Liver (tissue), 9 donors: ENCODE measurements around the gene LSMEM2. TPM values are rescaled to one million over a fixed set of nuclear protein-coding genes. Genes with fewer than 3 reads are reported as not detected.

Experiments
- DNase-seq: peaks from one replicate; pipeline ENCODE4 v3.0.0-alpha.2; 2017; ENCODE audit warnings: low spot score
- H3K27ac ChIP-seq, 2 donors: one replicate each; pipeline ENCODE4 v1.7.0; 2013; ENCODE audit warnings: inconsistent platforms in 2 of 2, low read length in 2 of 2, control low read depth in 1 of 2, low read depth in 1 of 2, mild to moderate bottlenecking in 1 of 2
- H3K27me3 ChIP-seq, 4 donors: one replicate each; pipeline versions ENCODE4 v1.6.1 to v1.7.0; 2013; ENCODE audit warnings: low read length in 3 of 4, inconsistent platforms in 1 of 4, mild to moderate bottlenecking in 1 of 4, moderate library complexity in 1 of 4; ENCODE audit not compliant: control insufficient read depth in 4 of 4, insufficient read depth in 4 of 4
- H3K36me3 ChIP-seq, 4 donors: one replicate each; pipeline versions ENCODE4 v1.6.1 to v1.7.0; 2013; ENCODE audit warnings: low read length in 3 of 4, mild to moderate bottlenecking in 3 of 4, low read depth in 1 of 4, moderate library complexity in 1 of 4; ENCODE audit not compliant: control insufficient read depth in 4 of 4, insufficient read depth in 3 of 4
- H3K4me1 ChIP-seq, 4 donors: one replicate each; pipeline versions ENCODE4 v1.6.1 to v1.7.0; 2013; ENCODE audit warnings: low read length in 3 of 4, mild to moderate bottlenecking in 3 of 4, moderate library complexity in 1 of 4; ENCODE audit not compliant: control insufficient read depth in 4 of 4, insufficient read depth in 4 of 4
- H3K4me3 ChIP-seq, 3 donors: one replicate each; pipeline versions ENCODE4 v1.6.1 to v1.7.0; 2013; ENCODE audit warnings: low read length in 3 of 3, control low read depth in 1 of 3, low read depth in 1 of 3, mild to moderate bottlenecking in 1 of 3
- H3K9ac ChIP-seq, 2 donors: one replicate each; pipeline ENCODE4 v1.7.0; 2013; ENCODE audit warnings: low read length in 2 of 2, mild to moderate bottlenecking in 2 of 2, moderate library complexity in 2 of 2, control low read depth in 1 of 2, low read depth in 1 of 2
- H3K9me3 ChIP-seq, 4 donors: one replicate each; pipeline versions ENCODE4 v1.6.1 to v1.7.0; 2013; ENCODE audit warnings: low read length in 3 of 4; ENCODE audit not compliant: control insufficient read depth in 4 of 4
- ATF3 ChIP-seq: IDR thresholded peaks from 2 replicates; pipeline ENCODE4 v1.6.1; 2016; ENCODE audit warnings: antibody characterized with exemption
- CTCF ChIP-seq: fragments of 150-350 bp; IDR thresholded peaks from 2 replicates; pipeline ENCODE4 v1.5.1; 2017; ENCODE audit warnings: improper control_type of control experiment, low read depth, low read length; ENCODE audit not compliant: missing input control
- EGR1 ChIP-seq, 2 donors: IDR thresholded peaks; 2 replicates each; pipeline ENCODE4 v1.6.1; 2016 to 2018; ENCODE audit warnings: antibody characterized with exemption in 2 of 2, low read depth in 2 of 2
- FOXA1 ChIP-seq: IDR thresholded peaks from 2 replicates; pipeline ENCODE4 v1.6.1; 2016; ENCODE audit warnings: antibody characterized with exemption
- FOXA2 ChIP-seq: IDR thresholded peaks from 2 replicates; pipeline ENCODE4 v1.6.1; 2016; ENCODE audit warnings: antibody characterized with exemption
- HNF4A ChIP-seq, 2 donors: conservative IDR thresholded peaks; 2 replicates each; pipeline ENCODE4 v1.6.1; 2016; ENCODE audit warnings: antibody characterized with exemption in 2 of 2, mild to moderate bottlenecking in 2 of 2
- HNF4G ChIP-seq: IDR thresholded peaks from 2 replicates; pipeline ENCODE4 v1.6.1; 2016; ENCODE audit warnings: antibody characterized with exemption
- JUND ChIP-seq, 2 donors: IDR thresholded peaks; 2 replicates each; pipeline ENCODE4 v1.6.1; 2016; ENCODE audit warnings: antibody characterized with exemption in 2 of 2
- RXRA ChIP-seq, 2 donors: IDR thresholded peaks; 2 replicates each; pipeline ENCODE4 v1.6.1; 2017 to 2018; ENCODE audit warnings: antibody characterized with exemption in 2 of 2, mild to moderate bottlenecking in 1 of 2
- SP1 ChIP-seq: IDR thresholded peaks from 2 replicates; pipeline ENCODE4 v1.6.1; 2018; ENCODE audit warnings: antibody characterized with exemption, mild to moderate bottlenecking
- TAF1 ChIP-seq: conservative IDR thresholded peaks from 2 replicates; pipeline ENCODE4 v1.6.1; 2016; ENCODE audit warnings: antibody characterized with exemption, mild to moderate bottlenecking
- YY1 ChIP-seq: IDR thresholded peaks from 2 replicates; pipeline ENCODE4 v1.6.1; 2016; ENCODE audit warnings: antibody characterized with exemption, mild to moderate bottlenecking
- WGBS: extraction: QIAGEN DNeasy Blood & Tissue Kit; methylation state at CpG from one replicate; pipeline ENCODE4 v1.1.7; 2013; 5-methylcytosine and 5-hydroxymethylcytosine counted together
- polyA plus RNA-seq, 2 donors: library from polyadenylated mRNA; stranded (reverse) in 1 of 2; unstranded in 1 of 2; fragments of 200-250 nt in 1 of 2; fragments of >200 nt in 1 of 2; fragmentation: Nextera tagmentation in 1 of 2; extraction: Ambion mirVana in 1 of 2; gene quantifications; one replicate each; pipeline versions ENCODE4 v1.2.1 to v1.2.3, GENCODE V29; 2013 to 2015
- total RNA-seq, 2 donors: library from RNA; depleted of rRNA; stranded (reverse); fragments of >200 nt; gene quantifications; one replicate each; pipeline ENCODE4 v1.2.3, GENCODE V29; 2014
- TF ChIP-seq, protein P1 (sequence below): IDR thresholded peaks from 2 replicates; pipeline ENCODE4 v1.6.1; 2016; ENCODE audit warnings: antibody characterized with exemption
- TF ChIP-seq, protein P2 (sequence below): IDR thresholded peaks from 2 replicates; pipeline ENCODE4 v1.6.1; 2016; ENCODE audit warnings: antibody characterized with exemption
- TF ChIP-seq, protein P3 (sequence below): IDR thresholded peaks from 2 replicates; pipeline ENCODE4 v1.6.1; 2016; ENCODE audit warnings: antibody characterized with exemption, mild to moderate bottlenecking
- donor health status: healthy.
- donor health status: healthy.
- donor health status: healthy.
- donor health status: healthy.
- donor health status: healthy.

The LSMEM2 gene
- total and polyA plus RNA-seq, 4 donors, result 0.03 to 0.08 TPM; not detected in 2

DNA sequence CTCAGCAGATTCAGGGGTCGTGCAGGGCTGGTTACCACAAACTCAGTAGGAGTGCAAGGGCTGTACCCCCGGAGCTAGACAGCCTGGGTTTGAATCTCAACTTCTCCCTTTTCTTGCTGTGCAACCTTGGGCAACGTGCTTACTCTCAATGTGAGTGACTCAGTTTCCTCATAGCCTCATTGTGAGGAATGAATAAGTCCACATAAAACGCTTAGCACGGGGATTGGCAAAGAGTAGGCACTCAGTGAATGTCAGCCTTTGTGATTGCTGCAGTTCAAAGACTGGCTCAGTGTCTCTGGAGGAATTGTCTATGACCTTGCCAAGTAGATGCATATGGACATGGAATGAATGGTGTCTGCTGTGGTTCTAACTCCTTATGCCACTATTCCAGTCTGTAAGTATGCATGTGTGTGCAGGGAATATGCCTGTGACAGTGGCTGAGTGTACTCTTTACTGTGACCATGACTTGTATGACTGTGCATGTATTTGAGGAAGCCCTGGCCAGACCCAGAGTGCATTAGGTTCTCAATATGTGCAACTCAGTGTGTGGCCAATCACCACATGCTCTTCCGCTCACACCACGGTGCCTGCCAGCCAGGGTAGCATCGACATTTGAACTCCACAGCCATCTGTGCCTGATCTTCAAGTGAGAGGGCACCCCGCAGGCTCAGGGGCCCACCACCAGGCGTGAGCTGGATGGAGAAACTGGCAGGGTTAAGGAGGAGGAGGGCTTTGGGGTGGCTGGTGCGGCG lies 21.2 kb downstream of the LSMEM2 start:
- Histone ChIP-seq H3K27me3 (no peaks in the 10 kb centered on the region), H3K4me3 (peak overlapping the region in 2 of 3 donors; percentile 1 to 10), H3K9me3 (no peaks in the 10 kb centered on the region), H3K4me1 (peaks cover 12 to 49% (median 31%) of the 10 kb centered on the region in 4 donors), H3K9ac (peak overlapping the region; percentile 24 to 85), H3K36me3 (peaks cover 0 to 3% (median 0%) of the 10 kb centered on the region in 4 donors), H3K27ac (peak overlapping the region; percentile 84 to 95)
- 40% methylated on average over 12 of the region's 12 CpGs for WGBS
- TF ChIP-seq HNF4A (conservative IDR thresholded peaks at IDR 0.05) (no peak), FOXA2 (no peak), FOXA1 (no peak), ATF3 (no peak), HNF4G (no peak), EGR1 (IDR thresholded peaks at IDR 0.05; ENCODE audit: low read depth in 2 of 2) (no peak), SP1 (no peak), RXRA (IDR thresholded peaks at IDR 0.05) (no peak), JUND (IDR thresholded peaks at IDR 0.05) (no peak), YY1 (no peak), TAF1 (no peak), CTCF (no peak)
- TF ChIP-seq, protein P1, sequence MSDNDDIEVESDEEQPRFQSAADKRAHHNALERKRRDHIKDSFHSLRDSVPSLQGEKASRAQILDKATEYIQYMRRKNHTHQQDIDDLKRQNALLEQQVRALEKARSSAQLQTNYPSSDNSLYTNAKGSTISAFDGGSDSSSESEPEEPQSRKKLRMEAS, result peak; percentile 53
- TF ChIP-seq, protein P2, sequence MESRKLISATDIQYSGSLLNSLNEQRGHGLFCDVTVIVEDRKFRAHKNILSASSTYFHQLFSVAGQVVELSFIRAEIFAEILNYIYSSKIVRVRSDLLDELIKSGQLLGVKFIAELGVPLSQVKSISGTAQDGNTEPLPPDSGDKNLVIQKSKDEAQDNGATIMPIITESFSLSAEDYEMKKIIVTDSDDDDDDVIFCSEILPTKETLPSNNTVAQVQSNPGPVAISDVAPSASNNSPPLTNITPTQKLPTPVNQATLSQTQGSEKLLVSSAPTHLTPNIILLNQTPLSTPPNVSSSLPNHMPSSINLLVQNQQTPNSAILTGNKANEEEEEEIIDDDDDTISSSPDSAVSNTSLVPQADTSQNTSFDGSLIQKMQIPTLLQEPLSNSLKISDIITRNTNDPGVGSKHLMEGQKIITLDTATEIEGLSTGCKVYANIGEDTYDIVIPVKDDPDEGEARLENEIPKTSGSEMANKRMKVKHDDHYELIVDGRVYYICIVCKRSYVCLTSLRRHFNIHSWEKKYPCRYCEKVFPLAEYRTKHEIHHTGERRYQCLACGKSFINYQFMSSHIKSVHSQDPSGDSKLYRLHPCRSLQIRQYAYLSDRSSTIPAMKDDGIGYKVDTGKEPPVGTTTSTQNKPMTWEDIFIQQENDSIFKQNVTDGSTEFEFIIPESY, result peak; percentile 28
- TF ChIP-seq, protein P3, sequence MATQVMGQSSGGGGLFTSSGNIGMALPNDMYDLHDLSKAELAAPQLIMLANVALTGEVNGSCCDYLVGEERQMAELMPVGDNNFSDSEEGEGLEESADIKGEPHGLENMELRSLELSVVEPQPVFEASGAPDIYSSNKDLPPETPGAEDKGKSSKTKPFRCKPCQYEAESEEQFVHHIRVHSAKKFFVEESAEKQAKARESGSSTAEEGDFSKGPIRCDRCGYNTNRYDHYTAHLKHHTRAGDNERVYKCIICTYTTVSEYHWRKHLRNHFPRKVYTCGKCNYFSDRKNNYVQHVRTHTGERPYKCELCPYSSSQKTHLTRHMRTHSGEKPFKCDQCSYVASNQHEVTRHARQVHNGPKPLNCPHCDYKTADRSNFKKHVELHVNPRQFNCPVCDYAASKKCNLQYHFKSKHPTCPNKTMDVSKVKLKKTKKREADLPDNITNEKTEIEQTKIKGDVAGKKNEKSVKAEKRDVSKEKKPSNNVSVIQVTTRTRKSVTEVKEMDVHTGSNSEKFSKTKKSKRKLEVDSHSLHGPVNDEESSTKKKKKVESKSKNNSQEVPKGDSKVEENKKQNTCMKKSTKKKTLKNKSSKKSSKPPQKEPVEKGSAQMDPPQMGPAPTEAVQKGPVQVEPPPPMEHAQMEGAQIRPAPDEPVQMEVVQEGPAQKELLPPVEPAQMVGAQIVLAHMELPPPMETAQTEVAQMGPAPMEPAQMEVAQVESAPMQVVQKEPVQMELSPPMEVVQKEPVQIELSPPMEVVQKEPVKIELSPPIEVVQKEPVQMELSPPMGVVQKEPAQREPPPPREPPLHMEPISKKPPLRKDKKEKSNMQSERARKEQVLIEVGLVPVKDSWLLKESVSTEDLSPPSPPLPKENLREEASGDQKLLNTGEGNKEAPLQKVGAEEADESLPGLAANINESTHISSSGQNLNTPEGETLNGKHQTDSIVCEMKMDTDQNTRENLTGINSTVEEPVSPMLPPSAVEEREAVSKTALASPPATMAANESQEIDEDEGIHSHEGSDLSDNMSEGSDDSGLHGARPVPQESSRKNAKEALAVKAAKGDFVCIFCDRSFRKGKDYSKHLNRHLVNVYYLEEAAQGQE, result no peak
- peak; percentile 35 for DNase-seq
